CD8-positive, alpha-beta memory T cell (primary cell): ENCODE results near the gene BIN2. TPM values are rescaled to one million over a fixed set of nuclear protein-coding genes. Genes with fewer than 3 reads are reported as not detected.
"Not testable (repeated sequence)": the region's sequence is repeated elsewhere in the genome, so short reads cannot be mapped to it uniquely, and the experiment has no call there.

Source experiments
- CTCF ChIA-PET: fragments of 350-600 bp; sonication (Branson Sonifier 250); formaldehyde crosslinking; loops from one replicate; lab custom pipeline; 2021; ENCODE audit warnings: antibody characterized with exemption; lab: Charles Lee
- POLR2A ChIA-PET: fragments of 350-600 bp; sonication (Branson Sonifier 250); formaldehyde crosslinking; loops from one replicate; lab custom pipeline; 2021; ENCODE audit warnings: antibody characterized with exemption; lab: Charles Lee
- DNase-seq, 5 donors: peaks; one replicate each; pipeline versions ENCODE4 v3.0.0 to v3.0.0-alpha.2; 2020 to 2022; ENCODE audit warnings: mixed read lengths in 1 of 5
- H3K27ac ChIP-seq: one replicate; pipeline ENCODE4 v1.7.0; 2013; ENCODE audit warnings: low read depth, mild to moderate bottlenecking, low read length, moderate library complexity
- H3K27me3 ChIP-seq: 2 replicates; pipeline ENCODE4 v1.7.0; 2013; ENCODE audit warnings: low read length, mild to moderate bottlenecking; ENCODE audit not compliant: insufficient read depth, poor library complexity, severe bottlenecking
- H3K36me3 ChIP-seq: 2 replicates; pipeline ENCODE4 v1.7.0; 2013; ENCODE audit warnings: mild to moderate bottlenecking, low read length, moderate library complexity; ENCODE audit not compliant: insufficient read depth
- H3K4me1 ChIP-seq: 2 replicates; pipeline ENCODE4 v1.7.0; 2013; ENCODE audit warnings: mild to moderate bottlenecking, low read length, moderate library complexity; ENCODE audit not compliant: insufficient read depth
- H3K4me3 ChIP-seq: 2 replicates; pipeline ENCODE4 v1.7.0; 2013; ENCODE audit warnings: mild to moderate bottlenecking, low read length
- H3K9me3 ChIP-seq: 2 replicates; pipeline ENCODE4 v1.7.0; 2013; ENCODE audit warnings: mild to moderate bottlenecking, low read length
- H3K27ac Mint-ChIP-seq, 8 donors: one replicate each; pipeline ENCODE4 v1.8.0; 2020 to 2021; ENCODE audit warnings: mixed read lengths in 8 of 8, mild to moderate bottlenecking in 6 of 8, inconsistent platforms in 3 of 8, moderate library complexity in 3 of 8
- H3K27me3 Mint-ChIP-seq, 2 donors: one replicate each; pipeline ENCODE4 v1.8.0; 2020 to 2021; ENCODE audit warnings: mixed read lengths in 2 of 2, mild to moderate bottlenecking in 1 of 2, moderate library complexity in 1 of 2
- H3K36me3 Mint-ChIP-seq, 3 donors: one replicate each; pipeline ENCODE4 v1.8.0; 2020 to 2021; ENCODE audit warnings: mixed read lengths in 3 of 3, inconsistent platforms in 1 of 3, mild to moderate bottlenecking in 1 of 3
- H3K4me1 Mint-ChIP-seq, 3 donors: one replicate each; pipeline ENCODE4 v1.8.0; 2020 to 2021; ENCODE audit warnings: mixed read lengths in 3 of 3, inconsistent platforms in 1 of 3, mild to moderate bottlenecking in 1 of 3
- H3K4me3 Mint-ChIP-seq, 7 donors: one replicate each; pipeline ENCODE4 v1.8.0; 2020 to 2021; ENCODE audit warnings: mixed read lengths in 7 of 7, mild to moderate bottlenecking in 6 of 7, moderate library complexity in 4 of 7, inconsistent platforms in 2 of 7
- H3K9me3 Mint-ChIP-seq, 5 donors: one replicate each; pipeline ENCODE4 v1.8.0; 2020 to 2022; ENCODE audit warnings: mixed read lengths in 5 of 5, mild to moderate bottlenecking in 3 of 5, moderate library complexity in 2 of 5, inconsistent platforms in 1 of 5
- polyA plus RNA-seq: library from polyadenylated mRNA; unstranded; fragments of 300-500 nt; fragmentation: Illumina TruSeq; gene quantifications from one replicate; pipeline ENCODE4 v1.2.3, GENCODE V29; 2021
- total RNA-seq, 2 experiments: library from RNA; stranded (reverse); gene quantifications; one replicate each; pipeline ENCODE4 v1.2.3, GENCODE V29; 2021

The BIN2 gene
- total and polyA plus RNA-seq, 3 experiments from 2014 or later, result 55.9 to 366 (median 57.3) TPM

DNA sequence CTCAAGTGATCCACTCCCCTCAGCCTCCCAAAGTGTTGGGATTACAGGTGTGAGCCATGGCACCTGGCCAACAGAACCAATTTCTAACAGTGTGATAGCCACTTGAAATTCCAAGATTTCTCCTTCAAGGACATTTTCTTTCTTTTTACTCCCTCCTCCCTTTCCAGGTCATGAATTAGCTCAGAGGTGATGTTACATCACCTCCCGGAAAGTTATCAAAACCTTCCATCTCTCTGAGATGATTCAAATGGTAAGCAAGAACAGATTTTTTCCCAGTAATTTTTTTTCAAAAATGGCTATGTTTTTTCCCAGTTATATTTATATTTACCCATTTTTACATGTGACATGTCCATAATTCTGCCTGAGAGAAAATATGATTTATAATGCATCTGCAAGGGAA lies 38.1 kb downstream of the BIN2 start:
- H3K36me3 ChIP-seq, result peaks cover 58% of the 10 kb centered on the region
- H3K9me3 Mint-ChIP-seq, result no peaks in the 10 kb centered on the region
- ChIA-PET POLR2A (no interaction called here), CTCF (no interaction called here)
- peaks cover 0 to 5% (median 3%) of the 10 kb centered on the region in 3 donors for H3K4me1 Mint-ChIP-seq
- no peak overlapping the region for H3K27ac ChIP-seq
- H3K4me3 Mint-ChIP-seq, result no peak overlapping the region
- DNase-seq, result no peak
- no peaks in the 10 kb centered on the region for H3K4me1 ChIP-seq
- no peak overlapping the region for H3K4me3 ChIP-seq
- H3K27me3 ChIP-seq, result no peaks in the 10 kb centered on the region
- no peaks in the 10 kb centered on the region for H3K9me3 ChIP-seq
- H3K27me3 Mint-ChIP-seq, result no peaks in the 10 kb centered on the region
- peaks cover 0 to 71% (median 9%) of the 10 kb centered on the region in 3 donors for H3K36me3 Mint-ChIP-seq
- peak overlapping the region in 5 of 8 donors; percentile 35 to 87 (median 70) for H3K27ac Mint-ChIP-seq

- H3K9me3 Mint-ChIP-seq, result no peaks in the 10 kb centered on the region
- no peak overlapping the region for H3K27ac ChIP-seq
- H3K4me3 Mint-ChIP-seq, result no peak overlapping the region
- no peaks in the 10 kb centered on the region for H3K9me3 ChIP-seq
- H3K36me3 ChIP-seq, result peaks cover 39% of the 10 kb centered on the region
- no peak for DNase-seq
- H3K27ac Mint-ChIP-seq, result peak overlapping the region in 3 of 8 donors; percentile 0 to 70 (median 39)
- peaks cover 0 to 2% (median 0%) of the 10 kb centered on the region in 3 donors for H3K4me1 Mint-ChIP-seq
- H3K27me3 ChIP-seq, result no peaks in the 10 kb centered on the region
- POLR2A ChIA-PET, result interaction anchor here (1.2 kb wide), 1 partner anchor 9 kb away, joined by 3 read pairs; no protein-coding TSS in a partner anchor
- CTCF ChIA-PET, result interaction anchor here (2.0 kb wide), 1 partner anchor 60 kb away, joined by 6 read pairs; no protein-coding TSS in a partner anchor
- H3K4me1 ChIP-seq, result no peaks in the 10 kb centered on the region
- peaks cover 0 to 51% (median 0%) of the 10 kb centered on the region in 3 donors for H3K36me3 Mint-ChIP-seq
- no peaks in the 10 kb centered on the region for H3K27me3 Mint-ChIP-seq
- H3K4me3 ChIP-seq, result no peak overlapping the region
Observed at GRCh38 chr12:51281202-51281924, 42.6 kb downstream of the BIN2 start.

- Histone ChIP-seq H3K36me3 (no peaks in the 10 kb centered on the region), H3K4me3 (no peak overlapping the region), H3K27ac (no peak overlapping the region), H3K9me3 (no peaks in the 10 kb centered on the region), H3K4me1 (peaks cover 9% of the 10 kb centered on the region), H3K27me3 (no peaks in the 10 kb centered on the region)
- peaks cover 0 to 8% (median 1%) of the 10 kb centered on the region in 3 donors for H3K36me3 Mint-ChIP-seq
- DNase-seq, result no peak
- peaks cover 11% of the 10 kb centered on the region in 3 donors for H3K4me1 Mint-ChIP-seq
- no peaks in the 10 kb centered on the region for H3K27me3 Mint-ChIP-seq
- no peak overlapping the region for H3K4me3 Mint-ChIP-seq
- CTCF ChIA-PET, result interaction anchor here (1.0 to 4.8 kb wide), 2 partner anchors 12 to 66 kb away, joined by 4 to 22 read pairs; no protein-coding TSS in a partner anchor
- POLR2A ChIA-PET, result no interaction called here
- H3K9me3 Mint-ChIP-seq, result no peaks in the 10 kb centered on the region
- peak overlapping the region in 1 of 8 donors; percentile 83 for H3K27ac Mint-ChIP-seq
Observed at GRCh38 chr12:51275088-51275487, 48.9 kb downstream of the BIN2 start.

DNA sequence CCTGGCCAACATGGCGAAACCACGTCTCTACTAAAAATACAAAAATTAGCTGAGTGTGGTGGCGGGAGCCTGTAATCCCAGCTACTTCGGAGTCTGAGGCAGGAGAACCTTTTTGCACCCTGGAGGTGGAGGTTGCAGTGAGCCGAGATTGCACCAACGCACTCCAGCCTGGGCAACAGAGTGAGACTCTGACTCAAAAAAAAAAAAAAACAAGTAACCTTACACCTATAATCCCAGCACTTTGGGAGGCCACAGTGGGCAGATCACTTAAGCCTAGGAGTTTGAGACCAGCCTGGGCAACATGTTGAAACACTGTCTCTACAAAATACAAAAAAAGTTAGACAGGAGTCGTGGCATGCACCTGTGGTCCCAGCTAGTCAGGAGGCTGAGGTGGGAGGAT lies 51.2 kb downstream of the BIN2 start:
- peaks cover 18 to 24% (median 24%) of the 10 kb centered on the region in 3 donors for H3K4me1 Mint-ChIP-seq
- not testable (repeated sequence) for H3K27me3 ChIP-seq, H3K36me3 Mint-ChIP-seq, H3K27ac ChIP-seq, DNase-seq, H3K9me3 ChIP-seq, H3K9me3 Mint-ChIP-seq, H3K4me3 ChIP-seq, H3K27me3 Mint-ChIP-seq, H3K36me3 ChIP-seq
- H3K4me3 Mint-ChIP-seq, result peak overlapping the region in 1 of 7 donors; percentile 23
- peaks cover 16% of the 10 kb centered on the region for H3K4me1 ChIP-seq
- ChIA-PET CTCF (interaction anchor here (2.0 kb wide), 1 partner anchor 68 kb away, joined by 7 read pairs; no protein-coding TSS in a partner anchor), POLR2A (interaction anchor here (0.7 kb wide), 1 partner anchor 194 kb away, joined by 5 read pairs; no protein-coding TSS in a partner anchor)
- peak overlapping the region in 1 of 8 donors; percentile 9 for H3K27ac Mint-ChIP-seq

DNA sequence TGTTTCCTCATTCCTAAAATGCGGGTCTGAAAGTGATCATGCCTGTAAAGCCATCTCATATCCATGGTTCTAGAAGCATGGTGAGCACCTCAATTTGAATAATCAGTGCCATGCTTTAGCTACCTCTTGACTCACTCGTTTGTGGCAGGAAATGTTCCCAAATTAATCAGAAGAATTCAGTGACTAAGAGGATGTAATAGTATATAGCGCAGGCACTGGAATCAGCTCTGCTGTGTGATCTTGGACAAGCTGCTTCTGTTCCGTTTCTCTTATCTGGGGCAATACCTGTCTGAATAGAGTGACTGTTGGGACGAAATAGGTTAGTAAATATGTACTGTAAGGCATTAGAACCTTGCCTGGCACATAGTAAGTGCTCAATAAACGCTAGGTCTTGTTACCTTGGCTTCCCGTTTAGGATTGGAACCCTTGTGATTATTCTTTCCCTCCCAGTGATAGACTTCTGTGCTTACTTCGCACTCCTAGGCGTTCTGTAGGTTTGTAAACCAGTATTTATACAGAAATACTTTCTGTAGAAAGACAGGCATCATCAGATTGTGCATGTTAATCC lies 52.9 kb downstream of the BIN2 start:
- Histone ChIP-seq H3K36me3 (no peaks in the 10 kb centered on the region), H3K27ac (peak overlapping the region; percentile 25), H3K27me3 (no peaks in the 10 kb centered on the region), H3K9me3 (no peaks in the 10 kb centered on the region), H3K4me1 (peaks cover 16% of the 10 kb centered on the region), H3K4me3 (peak overlapping the region; percentile 77)
- Mint-ChIP-seq H3K9me3 (no peaks in the 10 kb centered on the region), H3K4me1 (peaks cover 20 to 32% (median 25%) of the 10 kb centered on the region in 3 donors), H3K4me3 (peak overlapping the region; percentile 90 to 97 (median 94)), H3K36me3 (peaks cover 0 to 5% (median 2%) of the 10 kb centered on the region in 3 donors), H3K27me3 (no peaks in the 10 kb centered on the region), H3K27ac (peak overlapping the region; percentile 55 to 93 (median 83))
- ChIA-PET POLR2A (interaction anchor here (0.6 to 1.4 kb wide), 9 partner anchors 25 to 549 kb away, joined by 3 to 11 read pairs (median 5); partner anchors contain the start of genes DAZAP2 and POU6F1), CTCF (interaction anchor here (1.0 to 5.2 kb wide), 8 partner anchors 18 to 79 kb away, joined by 3 to 64 read pairs (median 5); no protein-coding TSS in a partner anchor)
- DNase-seq, result no peak

DNA sequence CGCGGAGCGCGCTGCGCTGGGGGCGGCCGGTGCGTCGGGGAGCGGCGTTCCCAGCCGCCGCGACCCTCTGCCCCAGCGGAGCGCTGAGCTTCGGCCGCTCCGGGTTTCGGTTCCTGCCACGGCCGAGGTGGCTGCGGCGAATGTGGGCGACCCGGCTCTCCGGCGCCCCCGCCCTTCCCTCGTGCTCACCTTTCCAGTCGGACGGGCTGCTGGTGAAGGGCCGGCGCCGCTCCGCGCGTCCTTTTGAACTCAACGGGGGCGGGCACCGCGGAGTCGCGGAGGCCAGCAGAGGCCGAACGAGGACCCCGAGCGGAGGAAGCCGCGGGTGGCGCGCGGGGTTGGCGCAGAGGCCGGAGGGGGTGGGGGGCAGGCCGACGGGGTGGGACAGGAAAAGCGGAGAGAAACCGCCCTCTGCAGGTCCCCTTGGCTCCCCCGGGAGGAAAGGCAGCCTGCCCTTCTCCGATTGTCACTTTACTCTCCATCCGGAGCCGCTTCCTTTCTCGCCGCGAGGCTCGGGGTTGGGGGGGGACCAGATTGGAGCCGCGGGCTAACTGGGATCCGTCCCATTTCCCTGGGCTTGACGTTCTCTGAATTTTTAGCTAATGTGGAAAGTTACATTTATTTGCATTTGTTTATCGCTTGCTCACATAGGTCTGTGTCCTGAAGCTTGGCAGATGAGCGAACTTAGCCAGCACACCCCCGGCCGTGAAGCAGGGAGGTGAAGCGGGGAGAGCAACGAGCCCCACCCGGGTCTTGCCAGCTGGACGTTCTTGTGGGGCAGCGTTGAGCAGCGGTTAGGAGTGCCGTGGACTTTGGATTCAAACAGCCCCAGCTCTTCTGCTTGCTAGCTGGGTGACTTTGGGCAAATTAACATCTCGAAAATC lies 53.7 kb downstream of the BIN2 start, which contains the start of gene SMAGP:
Gene SMAGP, minus strand, starts transcription at position 349 of the 884 bp plus-strand sequence. CDS start 1,137 bp downstream, outside the sequence.
- Histone ChIP-seq H3K4me3 (peak within 1 kb of the TSS; percentile 77), H3K36me3 (no peaks in the 10 kb centered on the region), H3K27me3 (no peaks in the 10 kb centered on the region), H3K4me1 (peaks cover 20% of the 10 kb centered on the region), H3K27ac (peak within 1 kb of the TSS; percentile 25), H3K9me3 (no peaks in the 10 kb centered on the region)
- Mint-ChIP-seq H3K4me3 (peak within 1 kb of the TSS; percentile 90 to 97 (median 94)), H3K27ac (peak within 1 kb of the TSS; percentile 74 to 97 (median 92)), H3K36me3 (peaks cover 0 to 5% (median 4%) of the 10 kb centered on the region in 3 donors), H3K9me3 (no peaks in the 10 kb centered on the region), H3K27me3 (no peaks in the 10 kb centered on the region), H3K4me1 (peaks cover 24 to 37% (median 30%) of the 10 kb centered on the region in 3 donors)
- ChIA-PET CTCF (interaction anchor here (0.9 to 5.2 kb wide), 10 partner anchors 17 to 80 kb away, joined by 3 to 64 read pairs (median 4); no protein-coding TSS in a partner anchor), POLR2A (interaction anchor here (0.6 to 1.4 kb wide), 11 partner anchors 15 to 550 kb away, joined by 3 to 11 read pairs (median 5); partner anchors contain the start of genes DAZAP2 and POU6F1)
- peak; percentile 46 to 70 (median 49) for DNase-seq
